Stimulated activated CD4-positive, alpha-beta T cell treated with anti-CD3 and anti-CD28 coated beads, Interleukin-4, amount 100 ng/mL, for 24 hours (primary cell): ENCODE results near the gene PRKCSH.
A peak's percentile ranks its signal among the peaks of the same experiment; 100 is the strongest.
"Not testable (repeated sequence)": the region's sequence is repeated elsewhere in the genome, so short reads cannot be mapped to it uniquely, and the experiment has no call there.

Source experiments
- DNase-seq: peaks from one replicate; pipeline ENCODE4 v3.0.0-alpha.2; 2020

Gene PRKCSH, protein sequence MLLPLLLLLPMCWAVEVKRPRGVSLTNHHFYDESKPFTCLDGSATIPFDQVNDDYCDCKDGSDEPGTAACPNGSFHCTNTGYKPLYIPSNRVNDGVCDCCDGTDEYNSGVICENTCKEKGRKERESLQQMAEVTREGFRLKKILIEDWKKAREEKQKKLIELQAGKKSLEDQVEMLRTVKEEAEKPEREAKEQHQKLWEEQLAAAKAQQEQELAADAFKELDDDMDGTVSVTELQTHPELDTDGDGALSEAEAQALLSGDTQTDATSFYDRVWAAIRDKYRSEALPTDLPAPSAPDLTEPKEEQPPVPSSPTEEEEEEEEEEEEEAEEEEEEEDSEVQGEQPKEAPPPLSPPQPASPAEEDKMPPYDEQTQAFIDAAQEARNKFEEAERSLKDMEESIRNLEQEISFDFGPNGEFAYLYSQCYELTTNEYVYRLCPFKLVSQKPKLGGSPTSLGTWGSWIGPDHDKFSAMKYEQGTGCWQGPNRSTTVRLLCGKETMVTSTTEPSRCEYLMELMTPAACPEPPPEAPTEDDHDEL

DNA sequence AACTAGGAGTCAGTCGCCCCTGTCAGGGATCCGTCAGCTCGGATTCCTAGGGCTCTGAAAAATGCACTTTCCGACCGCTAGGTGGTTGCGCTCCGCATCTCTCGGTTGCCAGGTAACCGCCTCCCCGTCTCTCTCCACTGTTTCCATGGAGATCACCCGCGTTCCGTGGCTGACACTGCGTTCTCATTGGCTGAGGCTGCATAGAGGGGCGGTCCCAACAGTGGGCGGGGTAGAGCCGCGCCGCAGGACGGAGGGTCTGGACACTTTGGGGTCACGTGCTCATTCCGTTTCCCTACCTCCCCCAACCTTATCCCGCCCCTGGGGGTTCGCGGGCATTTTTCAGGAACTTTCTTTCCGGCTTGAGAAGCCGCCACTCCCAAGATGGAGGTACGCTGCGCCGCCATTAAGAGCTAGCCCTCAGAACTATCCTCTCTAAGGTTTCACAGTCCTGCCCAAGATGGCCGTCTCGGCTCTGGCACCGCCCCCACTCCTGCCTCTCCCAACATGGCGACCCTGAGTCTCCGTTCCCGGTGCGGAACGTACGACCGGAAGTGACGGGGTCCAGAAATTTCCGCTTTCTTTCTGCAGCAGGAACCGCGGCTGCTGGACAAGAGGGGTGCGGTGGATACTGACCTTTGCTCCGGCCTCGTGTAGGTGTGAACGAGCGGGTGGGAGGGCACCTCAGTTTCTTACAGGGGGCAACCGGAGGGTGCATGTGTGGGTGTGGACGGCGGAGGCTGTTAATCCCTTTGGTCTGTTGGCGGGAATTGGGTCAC, at the start of gene PRKCSH, which contains the start of gene ODAD3:
Gene PRKCSH (plus strand): TSS at position 579 of the 776 bp plus-strand sequence. CDS start 483 bp downstream, outside the sequence.
Gene ODAD3 (minus strand): TSS at position 65 of the 776 bp plus-strand sequence. CDS start 105 bp downstream, outside the sequence.
- DNase-seq: peak; percentile 100

DNA sequence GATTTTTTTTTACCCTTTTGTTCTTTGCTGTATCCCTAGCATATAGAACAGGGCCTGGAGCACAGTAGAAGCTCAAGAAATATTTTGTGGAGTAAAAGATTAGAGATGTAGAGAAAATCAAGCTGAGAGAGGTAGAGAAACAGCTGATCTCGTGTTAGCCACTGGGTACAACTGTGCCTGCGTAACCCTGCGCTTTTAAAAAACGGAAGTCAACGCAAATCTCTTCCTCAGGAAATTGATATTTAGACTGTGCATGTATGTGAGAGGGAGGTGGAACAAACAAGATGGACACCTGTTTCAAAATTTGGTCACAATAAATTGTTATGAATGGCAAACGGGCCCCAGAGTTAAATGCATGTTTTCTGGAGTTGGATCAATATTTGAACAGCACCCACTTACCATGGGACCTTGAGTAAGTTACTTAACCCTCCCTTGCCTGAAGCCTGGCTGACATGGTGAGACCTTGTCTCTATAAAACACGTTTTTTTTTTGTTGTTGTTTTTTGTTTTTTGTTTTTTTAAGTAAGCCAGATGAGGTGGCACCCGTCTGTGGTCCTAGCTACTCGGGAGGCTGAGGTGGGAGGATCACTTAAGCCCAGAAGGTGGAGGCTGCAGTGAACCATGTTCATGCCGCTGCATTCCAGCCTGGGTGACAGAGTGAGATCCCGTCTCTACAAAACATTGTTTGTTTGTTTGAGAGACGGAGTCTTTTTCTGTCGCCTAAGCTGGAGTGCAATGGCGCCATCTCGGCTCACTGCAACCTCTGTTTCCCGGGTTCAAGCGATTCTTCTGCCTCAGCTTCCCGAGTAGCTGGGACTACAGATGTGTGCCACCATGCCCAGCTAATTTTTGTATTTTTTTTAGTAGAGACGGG, 48.0 kb upstream of the PRKCSH start:
- DNase-seq: no peak

DNA sequence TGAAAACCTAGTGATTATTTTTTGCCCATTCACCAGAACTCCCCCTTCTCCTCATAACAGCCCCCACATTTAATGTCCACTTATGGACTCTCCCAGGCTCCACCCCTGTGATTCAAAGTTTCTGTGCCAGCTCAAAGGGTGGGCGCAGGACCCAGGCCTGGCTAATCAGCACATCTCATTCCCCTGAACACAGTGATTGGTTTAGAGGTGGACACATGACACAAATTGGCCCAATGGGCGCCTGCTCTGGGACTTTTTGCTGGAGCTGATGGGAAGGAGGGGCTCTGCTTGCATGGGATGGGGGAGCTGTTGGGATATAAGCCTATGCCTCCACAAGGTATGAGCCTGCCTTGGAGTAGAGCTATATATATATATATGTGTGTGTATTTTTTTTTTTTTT, 45.1 kb upstream of the PRKCSH start:
- DNase-seq: no peak

DNA sequence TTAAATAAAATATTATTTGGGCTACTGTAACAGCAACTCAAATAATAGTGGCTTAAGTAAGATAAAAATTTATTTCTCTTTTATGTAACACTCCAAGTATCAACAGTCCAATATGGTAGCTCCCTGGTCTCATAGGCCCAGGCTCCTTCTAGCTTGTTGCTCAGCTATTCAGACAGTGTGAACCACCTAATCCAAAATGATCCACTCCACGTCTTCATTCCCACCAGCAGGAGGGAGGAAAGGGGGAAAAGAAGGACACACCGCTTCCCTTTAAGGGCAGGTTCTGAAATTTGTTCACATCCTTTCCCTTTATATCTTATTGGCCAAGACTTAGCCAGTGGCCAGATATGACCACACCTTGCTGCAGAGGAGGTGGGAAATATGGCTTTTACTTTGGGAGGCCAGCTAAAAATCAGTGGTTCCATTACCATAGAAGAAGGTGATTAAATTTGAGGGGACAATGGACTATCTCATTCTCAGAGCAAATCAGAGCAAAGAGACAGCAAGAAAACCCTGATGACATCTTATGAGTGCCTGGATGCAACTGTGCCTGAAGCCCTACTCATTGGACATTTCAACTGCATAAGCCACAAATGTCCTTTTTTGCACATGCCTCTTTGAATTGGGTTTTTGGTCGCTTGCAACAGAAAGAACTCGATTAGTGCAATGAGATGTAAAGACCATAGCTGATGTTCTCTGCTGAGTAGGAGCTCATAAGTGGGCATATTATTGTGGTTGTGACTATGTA, 44.3 kb upstream of the PRKCSH start:
- no peak for DNase-seq

DNA sequence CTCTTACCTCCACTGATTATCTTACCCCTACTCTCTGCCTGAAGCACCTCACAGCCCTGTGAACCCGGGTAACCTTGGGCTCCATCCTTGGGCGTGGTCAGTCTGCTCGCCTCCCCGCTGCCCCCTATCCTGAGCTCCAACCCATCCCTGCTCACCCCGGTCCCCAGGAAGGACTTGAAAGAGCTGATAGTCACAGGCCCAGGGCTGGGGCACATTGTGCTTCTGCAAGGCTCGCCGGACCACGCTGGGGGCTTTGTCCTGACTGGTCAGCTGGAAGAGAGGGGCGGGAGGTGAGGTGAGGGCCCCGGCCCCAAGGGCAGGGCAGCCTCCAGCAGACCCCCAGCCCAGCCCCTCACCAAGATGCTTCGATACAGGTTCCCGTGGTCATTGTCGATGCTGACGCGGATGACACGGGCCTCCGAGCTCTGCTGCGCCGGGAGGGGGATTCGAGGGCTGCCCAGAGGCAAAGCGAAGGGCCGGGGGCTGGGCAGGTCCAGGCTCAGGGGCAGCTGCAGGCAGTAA, 38.3 kb upstream of the PRKCSH start:
- no peak for DNase-seq

DNA sequence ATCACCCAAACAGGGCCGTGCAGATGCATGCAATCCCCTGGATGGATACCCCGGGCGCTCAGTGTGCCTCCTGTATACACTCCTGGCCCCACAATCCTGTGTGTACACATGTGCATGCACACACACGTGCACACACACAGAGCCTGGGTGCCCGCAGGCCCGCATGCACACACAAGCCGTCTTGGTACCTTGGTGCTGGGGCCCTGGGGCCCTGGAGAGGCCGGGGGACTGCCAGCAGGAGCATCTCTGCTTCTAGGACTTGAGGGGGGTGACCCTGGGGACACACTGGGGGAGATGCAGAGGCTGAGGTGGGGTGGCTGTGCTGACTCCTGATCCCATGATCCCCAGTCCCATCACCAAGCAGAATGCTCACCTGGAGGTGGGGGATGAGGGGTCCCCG, 35.8 kb upstream of the PRKCSH start:
- no peak for DNase-seq

DNA sequence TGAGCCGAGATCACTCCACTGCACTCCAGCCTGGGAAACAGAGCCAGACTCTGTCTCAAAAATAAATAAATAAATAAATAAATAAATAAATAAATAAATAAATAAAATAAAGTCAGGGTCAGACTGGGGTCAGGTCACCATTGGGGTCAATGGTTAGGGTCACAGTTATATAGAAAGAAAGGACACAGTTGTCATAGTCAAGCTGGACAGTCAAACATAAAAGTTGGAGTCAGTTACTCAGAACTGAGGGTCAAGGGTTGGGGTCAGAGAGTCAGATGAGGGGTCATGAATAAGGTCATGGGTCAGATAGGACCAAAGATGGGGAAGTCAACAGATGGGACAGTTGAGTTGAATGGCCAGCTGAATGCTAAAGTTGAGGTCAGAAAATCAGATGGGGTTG, 34.6 kb upstream of the PRKCSH start:
- DNase-seq: no peak

DNA sequence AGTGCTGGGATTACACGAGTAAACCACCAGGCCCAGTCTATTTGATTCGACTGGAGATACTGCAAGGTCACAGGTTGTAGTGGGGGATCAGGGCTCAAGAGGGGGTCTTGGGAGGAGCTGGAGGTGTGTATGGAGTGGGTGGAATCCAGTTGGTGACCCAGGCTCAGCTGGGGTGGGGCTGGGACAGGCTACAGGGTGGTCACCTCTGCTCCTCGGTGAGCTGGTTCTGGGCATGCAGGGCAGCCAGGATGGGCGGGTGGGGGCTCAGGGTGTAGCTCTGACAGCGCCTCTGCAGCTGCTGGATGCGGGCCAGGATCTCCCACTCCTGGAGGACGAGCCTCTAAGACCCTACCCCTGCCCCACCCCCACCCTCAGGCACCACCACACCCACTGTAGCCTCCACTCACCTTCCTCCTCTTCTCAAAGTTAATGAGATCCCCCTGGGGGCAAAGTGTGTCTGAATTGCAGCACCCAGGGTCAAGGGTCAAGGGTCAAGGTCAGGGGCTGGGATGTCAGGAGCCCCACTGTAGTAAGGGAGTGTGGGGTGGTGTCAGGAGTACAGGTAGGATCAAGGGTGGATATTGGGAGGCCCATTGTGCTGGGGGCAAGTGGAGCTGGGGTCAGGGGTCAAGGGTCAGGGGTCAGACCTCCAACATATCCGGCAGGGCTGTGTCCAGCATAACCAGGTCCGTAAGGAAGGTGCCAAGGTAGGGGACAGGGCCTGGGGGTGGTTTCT, 33.5 kb upstream of the PRKCSH start:
- no peak for DNase-seq

DNA sequence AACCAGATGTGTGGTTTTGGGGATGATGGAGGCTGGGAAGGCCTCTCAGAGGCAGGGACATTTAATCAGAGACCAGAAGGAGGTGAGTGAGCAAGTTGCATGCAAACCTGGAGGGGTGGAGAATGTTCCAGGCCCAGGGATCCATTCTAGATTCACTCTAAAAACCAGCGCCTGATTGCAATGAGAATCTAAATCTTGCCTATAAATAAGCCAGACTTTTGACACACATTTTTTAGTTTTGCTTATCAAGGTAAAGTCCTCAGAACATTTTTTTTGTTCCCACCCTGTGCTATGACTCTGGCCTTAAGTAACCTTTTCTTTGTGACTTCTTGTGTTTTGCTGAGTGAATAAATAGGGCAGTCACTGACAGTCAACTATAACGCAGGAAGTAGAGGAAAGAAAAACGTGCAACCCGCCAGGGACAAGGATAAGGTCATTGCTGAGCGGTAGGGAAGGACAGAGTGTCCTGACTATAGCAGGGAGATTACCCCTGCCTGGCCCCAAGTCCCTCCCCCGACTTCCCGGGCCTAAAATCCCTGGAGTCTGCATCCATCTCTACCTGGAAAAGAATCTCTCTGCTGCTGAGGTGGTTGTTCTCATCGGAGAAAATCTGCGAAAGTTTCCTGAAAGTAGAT, 30.7 kb upstream of the PRKCSH start:
- DNase-seq: no peak

DNA sequence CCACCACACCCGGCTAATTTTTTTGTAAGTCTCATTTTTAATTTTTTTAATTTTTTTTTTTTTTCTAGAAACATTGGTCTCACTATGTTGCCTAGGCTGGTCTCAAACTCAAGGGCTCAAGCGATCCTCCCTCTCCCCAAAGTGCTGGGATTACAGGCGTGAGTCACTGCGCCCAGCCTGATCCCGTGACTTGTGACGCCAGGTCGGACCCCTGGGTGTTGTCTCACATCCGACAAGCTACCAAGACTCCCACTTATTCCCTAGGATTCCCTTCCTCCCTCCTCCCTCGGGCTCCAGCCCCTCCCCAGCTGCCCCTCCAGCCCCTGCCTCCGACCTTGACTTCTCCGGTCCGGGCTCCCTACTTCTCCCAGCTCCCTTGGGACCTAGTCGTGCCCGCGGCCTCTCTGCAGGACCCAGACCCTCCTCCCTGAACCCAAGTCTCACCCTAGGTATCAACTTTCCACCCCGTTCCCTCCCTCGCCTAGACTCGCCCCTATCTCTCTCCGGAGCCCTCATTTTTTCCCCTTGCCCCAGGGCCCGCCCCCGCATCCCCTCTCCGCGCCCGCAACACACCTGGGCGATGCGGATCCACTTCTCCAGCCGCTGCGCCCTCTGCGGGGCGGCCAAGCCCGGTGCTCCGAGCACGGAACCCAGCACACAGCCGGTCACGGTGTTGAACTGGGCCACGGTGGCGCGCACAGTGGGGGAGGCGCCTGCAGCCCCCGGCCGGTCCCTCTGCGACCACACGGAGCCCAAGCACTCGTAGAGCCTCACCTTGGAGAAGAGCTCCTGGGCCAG, 29.4 kb upstream of the PRKCSH start:
- peak; percentile 40 for DNase-seq

DNA sequence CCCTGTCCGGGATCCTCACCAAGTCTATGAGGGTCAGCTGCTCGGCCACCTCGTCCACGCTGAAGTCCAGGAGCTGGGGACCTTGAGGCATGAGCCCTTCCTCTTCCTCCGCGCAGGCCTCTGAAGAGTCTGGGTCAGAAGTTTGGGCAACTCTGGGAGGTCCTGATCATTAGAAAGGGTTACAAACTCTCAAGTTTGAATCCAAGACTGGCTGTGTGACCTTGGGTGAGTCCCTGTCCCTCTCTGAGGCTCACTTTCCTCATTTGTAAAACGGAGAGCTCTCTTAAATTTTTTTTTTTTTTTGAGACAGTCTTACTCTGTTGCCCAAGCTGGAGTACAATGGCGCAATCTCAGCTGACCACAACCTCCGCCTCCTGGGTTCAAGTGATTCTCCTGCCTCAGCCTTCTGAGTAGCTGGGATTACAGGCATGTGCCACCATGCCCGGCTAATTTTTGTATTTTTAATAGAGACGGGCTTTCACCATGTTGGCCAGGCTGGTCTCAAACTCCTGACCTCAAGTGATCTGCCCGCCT, 28.7 kb upstream of the PRKCSH start:
- not testable (repeated sequence) for DNase-seq

DNA sequence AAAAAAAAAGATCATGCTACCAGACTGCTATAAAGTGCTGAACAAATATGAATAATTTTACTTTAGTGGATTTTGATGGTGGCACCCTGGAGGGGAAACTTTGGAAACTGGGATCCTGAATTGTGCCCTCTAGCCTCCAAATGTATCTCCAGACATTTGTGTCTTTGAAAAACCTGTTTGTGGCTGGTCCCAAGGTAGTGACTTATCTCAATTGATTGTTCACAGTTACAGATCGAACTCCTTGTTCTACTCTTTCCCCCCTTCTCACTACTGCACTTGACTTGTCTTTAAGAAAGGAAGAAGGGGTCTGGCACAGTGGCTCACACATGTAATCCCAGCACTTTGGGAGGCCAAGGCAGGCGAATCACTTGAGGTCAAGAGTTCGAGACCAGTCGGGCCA, 26.8 kb upstream of the PRKCSH start:
- no peak for DNase-seq

DNA sequence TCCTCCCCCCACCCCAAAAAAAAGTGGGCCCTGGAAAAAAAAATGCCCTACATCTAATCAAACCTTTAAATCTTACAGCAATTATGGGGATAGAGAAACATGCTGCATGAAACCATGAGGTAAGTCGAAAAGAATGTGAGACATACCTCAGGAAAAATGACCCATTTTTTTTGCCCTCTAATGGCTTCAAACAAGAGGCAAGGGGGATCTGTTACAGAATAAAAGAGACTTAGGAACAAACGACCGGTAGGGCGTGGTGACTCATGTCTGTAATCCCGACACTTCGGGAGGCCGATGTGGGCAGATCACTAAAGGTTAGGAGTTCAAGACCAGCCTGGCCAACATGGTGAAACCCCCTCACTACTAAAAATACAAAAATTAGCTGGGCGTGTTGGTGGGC, 24.8 kb upstream of the PRKCSH start:
- no peak for DNase-seq

DNA sequence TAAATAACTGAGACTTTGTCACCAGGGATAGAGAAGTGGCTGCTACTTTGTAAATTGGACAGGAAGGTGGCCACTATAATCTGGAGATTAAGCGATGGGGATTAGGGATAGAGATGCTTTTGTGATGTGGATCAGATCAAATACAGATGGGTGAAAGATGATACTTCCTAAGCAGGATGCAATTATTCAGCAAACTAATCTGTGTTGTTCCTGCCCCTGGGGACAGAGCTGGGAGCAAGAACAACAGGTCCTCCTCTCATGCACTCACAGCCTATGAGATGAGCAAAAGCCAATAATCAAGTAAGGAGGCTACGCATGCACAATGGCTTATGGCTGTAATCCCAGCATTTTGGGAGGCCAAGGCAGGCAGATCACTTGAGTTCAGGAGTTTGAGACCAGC, 20.9 kb upstream of the PRKCSH start:
- no peak for DNase-seq

DNA sequence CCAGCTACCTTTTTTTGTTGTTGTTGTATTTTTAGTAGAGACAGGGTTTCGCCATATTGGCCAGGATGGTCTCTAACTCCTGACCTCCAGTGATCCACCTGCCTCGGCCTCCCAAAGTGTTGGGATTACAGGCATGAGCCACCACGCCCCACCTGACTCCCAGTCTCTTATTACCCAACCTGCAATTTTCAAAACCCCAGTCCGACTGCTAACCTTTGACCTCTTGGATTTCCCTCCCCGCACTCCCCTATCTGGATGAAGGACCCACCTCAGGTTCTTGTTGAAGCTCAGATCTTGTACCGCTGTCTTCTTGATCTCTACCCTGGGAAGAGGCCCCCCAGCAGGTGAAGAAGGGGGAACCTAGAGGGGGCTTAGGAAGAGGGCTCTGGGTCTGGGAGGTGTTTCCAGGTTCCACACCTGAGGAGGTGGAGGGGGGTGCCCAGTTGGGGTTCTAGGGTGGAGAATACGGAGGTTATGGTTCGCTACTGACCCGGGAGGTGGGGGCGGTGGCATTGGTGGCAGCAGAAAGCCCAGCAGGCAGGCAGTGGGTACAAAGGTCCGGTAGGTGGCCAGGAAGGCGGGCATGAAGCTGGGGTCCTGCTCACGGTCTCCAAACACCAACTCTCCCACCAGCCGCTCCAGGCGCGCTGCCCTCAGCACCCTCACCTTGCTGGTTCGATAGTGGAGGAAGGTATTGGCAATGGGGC, 18.9 kb upstream of the PRKCSH start:
- DNase-seq: no peak

DNA sequence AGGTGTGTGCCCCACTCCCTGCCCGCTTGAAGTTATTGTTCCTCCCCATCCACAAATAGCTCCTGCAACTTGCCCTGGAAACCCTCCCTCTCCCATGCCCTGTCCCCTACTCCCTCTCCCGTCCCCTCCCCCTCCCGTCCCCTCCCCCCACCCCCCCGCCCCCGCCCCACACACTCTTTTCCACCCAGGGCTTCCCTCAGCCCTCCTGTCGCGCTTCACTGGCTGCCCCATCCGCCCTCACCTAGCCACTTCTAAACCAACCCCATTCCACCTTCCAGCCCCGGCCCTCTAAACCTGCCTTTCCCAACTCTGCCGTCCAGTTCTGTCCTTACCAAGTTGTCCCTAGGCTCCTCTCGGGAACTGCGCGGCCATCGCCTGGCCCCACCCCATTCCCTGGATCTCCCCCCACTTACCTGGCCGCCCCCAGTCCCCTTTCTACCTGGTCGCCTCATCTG, 17.3 kb upstream of the PRKCSH start:
- no peak for DNase-seq

DNA sequence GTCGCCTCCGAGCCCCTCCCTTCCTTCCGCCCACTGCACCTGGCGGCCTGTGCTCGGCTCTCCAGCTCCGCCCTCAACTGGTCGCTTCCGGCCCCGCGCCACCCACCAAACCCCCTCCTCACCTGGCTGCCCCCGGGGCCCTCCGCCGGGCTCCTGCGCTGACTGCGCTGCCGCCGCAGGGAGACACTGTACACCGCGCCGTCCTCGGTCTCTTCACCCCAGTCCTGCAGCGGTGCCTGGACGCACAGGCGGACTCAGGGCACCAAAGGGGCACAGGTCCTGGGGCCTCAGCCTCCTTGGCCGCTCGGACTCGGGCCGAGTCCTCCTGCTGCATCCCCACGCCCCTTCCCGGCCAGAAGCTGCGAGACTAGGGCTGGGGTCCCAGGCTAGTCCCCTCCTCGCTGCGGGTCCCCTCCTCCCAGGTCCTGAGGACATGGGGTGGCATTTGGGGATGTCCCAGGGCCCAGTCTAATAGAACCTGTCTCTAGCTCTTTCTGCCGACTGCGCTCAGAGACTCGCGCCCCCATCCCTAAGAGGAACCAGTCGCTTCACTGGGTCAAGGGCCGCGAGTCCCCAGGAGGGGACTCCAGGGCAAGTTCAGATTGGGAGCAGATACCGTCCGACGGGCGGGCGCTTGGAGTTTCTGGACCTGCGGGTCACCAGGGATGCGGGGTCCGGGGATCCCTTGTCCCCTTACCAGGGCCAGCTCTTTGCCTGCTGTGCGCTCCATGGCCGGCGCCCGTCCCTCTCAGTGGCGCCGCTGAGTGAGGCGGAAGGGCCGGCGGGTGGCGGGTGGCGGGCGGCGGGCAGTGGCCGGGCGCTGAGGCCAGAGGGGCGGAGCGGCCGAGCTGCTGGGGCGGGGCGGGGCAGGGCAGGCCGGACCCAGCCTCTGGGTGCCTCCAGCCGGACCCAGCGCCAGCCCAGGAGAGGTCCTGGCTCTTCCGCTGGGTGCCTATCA, 16.6 kb upstream of the PRKCSH start, which contains the start of gene RGL3:
Gene RGL3 (minus strand): TSS at position 766 of the 958 bp plus-strand sequence. CDS start 36 bp downstream, at position 730.
- no peak for DNase-seq
